ENCODE data around the gene HSPB6.
"Not testable (repeated sequence)": the region's sequence is repeated elsewhere in the genome, so short reads cannot be mapped to it uniquely, and the experiment has no call there.

GRCh38 chr19:35795564-35795963 lies 38.7 kb upstream of the HSPB6 start:
- not testable (repeated sequence) for TF ChIP-seq EZH2 (IDR thresholded peaks at IDR 0.05; ENCODE audit: low read length); CTCF (optimal IDR thresholded peaks at IDR 0.05 in 1 of 3, IDR thresholded peaks at IDR 0.05 in 1 of 3, conservative IDR thresholded peaks at IDR 0.05 in 1 of 3; ENCODE audit: extremely low read depth in 1 of 3, insufficient read depth in 2 of 3, low read length in 3 of 3)
